AG09319 (cell line): Measurements from ENCODE around the gene SLC25A36.

Experiments used
- DNase-seq: peaks from one replicate; pipeline ENCODE4 v3.0.0-alpha.2; 2010; ENCODE audit warnings: low read depth; ENCODE audit errors: extremely low read depth
- TF ChIP-seq, protein P1 (sequence below): IDR thresholded peaks from 2 replicates; pipeline ENCODE4 v1.5.1; 2011; ENCODE audit warnings: low read depth, mild to moderate bottlenecking, inconsistent platforms, low read length, moderate library complexity

The SLC25A36 gene

DNA sequence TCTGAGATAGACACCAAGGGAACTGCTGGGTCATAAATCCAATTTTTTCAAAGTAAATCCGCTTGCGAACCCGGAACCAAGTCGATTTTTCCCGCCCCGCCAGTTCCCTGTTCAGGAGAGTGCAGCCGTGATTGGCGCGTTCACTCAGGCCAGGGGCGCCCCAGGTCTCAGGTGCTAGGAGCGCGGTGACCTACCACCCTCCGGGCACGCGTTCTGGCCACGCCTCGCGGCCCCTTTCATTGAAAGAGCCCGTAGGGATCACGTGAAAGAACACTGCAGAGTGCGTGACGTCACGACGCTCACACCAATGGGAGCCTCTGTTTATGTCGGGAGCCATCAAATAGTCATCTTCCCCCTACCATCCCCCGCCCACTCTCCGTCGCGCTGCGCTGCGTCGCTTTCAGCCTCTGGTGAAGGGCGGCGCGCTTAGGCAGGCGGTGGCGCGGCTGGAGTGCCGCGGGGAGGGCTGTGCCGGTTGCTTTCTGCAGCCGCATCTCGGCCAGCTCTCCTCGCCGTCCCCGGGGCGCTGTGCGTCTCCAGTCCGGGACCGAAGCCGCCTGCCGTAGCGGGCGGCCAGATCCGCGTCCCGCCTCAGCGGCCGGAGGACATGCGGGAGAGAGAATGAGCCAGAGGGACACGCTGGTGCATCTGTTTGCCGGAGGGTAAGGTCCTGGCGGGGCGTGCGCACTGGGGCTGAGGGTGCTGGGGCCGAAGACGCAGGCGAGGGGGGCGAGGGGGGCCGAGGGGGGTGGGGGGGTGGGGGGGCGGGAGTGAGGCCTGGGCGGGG lies at the start of gene SLC25A36:
Gene SLC25A36, plus strand, starts transcription at position 403 of the 787 bp plus-strand sequence. Its CDS starts 219 bp downstream, at position 622.
- peak; percentile 86 for DNase-seq
- TF ChIP-seq, protein P1, sequence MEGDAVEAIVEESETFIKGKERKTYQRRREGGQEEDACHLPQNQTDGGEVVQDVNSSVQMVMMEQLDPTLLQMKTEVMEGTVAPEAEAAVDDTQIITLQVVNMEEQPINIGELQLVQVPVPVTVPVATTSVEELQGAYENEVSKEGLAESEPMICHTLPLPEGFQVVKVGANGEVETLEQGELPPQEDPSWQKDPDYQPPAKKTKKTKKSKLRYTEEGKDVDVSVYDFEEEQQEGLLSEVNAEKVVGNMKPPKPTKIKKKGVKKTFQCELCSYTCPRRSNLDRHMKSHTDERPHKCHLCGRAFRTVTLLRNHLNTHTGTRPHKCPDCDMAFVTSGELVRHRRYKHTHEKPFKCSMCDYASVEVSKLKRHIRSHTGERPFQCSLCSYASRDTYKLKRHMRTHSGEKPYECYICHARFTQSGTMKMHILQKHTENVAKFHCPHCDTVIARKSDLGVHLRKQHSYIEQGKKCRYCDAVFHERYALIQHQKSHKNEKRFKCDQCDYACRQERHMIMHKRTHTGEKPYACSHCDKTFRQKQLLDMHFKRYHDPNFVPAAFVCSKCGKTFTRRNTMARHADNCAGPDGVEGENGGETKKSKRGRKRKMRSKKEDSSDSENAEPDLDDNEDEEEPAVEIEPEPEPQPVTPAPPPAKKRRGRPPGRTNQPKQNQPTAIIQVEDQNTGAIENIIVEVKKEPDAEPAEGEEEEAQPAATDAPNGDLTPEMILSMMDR, result no peak; the same call in 1 of the 2 replicates

DNA sequence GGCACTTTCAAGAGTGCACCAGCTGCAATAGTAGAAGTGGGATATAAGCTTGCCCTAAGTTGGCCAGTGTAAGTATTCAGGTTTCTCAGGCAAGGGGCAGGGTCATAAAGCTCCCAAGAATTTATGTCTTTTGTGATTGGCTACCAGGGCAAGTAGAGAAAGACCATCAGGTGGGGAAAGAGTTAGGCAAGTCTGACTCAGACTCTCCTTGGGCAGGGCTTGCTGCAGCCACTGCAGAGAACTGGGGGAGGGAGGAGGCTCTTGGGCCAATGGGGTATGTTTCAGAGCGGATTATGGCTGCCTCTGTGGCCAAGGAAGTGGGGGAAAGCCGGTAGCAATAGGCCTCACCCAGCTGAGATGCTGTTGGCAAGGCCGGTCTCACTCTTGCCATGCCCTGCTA lies 44.6 kb upstream of the SLC25A36 start:
- no peak for DNase-seq
- TF ChIP-seq, protein P1, result no peak

- DNase-seq, result peak; percentile 62
- TF ChIP-seq, protein P1, result peak; percentile 66
These were observed 43.1 kb upstream of the SLC25A36 start for GRCh38 chr3:140898340-140899180.

DNA sequence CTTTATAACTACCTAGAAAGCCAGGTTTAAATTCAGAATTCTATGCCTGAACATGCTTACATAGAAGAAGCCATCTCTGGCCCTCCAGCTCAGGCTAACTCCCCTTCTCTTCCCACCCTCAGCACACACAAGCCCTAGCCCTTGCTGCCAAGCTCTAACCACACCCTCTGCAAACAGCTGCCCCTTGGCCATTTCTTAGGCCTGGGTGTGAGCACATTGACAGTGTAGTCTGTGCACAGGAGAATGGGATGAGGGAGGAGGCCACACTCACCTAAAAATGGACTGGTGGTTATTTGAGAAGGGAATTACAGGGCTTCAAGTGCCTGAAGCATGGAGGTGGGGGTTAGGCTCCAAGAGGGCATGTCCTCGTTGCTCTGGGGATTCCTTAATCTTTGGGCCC lies 42.3 kb upstream of the SLC25A36 start:
- DNase-seq, result no peak
- TF ChIP-seq, protein P1, result no peak

DNA sequence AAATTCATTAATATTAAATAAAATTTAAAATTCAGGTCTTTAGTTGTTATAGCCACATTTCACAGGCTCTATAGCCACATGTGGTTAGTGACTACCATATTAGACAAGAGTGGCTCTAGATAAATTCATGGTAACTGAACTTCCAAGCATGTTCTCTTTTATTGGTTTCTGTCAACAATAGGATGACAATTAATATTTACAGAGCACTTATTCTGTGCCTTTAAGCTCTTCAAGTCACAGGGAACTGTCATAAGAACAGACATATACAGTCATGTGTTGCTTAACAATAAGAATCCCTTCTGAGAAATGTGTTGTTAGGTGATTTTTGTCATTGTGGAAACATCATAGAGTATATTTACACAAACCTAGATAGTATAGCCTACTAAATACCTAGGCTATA lies 38.8 kb upstream of the SLC25A36 start:
- TF ChIP-seq, protein P1, result no peak
- DNase-seq, result no peak

GRCh38 chr3:140903196-140903595 lies 38.4 kb upstream of the SLC25A36 start:
- DNase-seq, result no peak

More at GRCh38 chr3:140903196-140903595, 38.4 kb upstream of the SLC25A36 start:
- TF ChIP-seq, protein P1, result no peak
